ENCODE results near the gene UBASH3A.

UBASH3A gene

GRCh38 chr21:42411197-42411869, 7.6 kb downstream of the UBASH3A start:
- no peak for DNase-seq (ENCODE audit: low read depth in 3 of 3)

GRCh38 chr21:42411891-42412635, 8.4 kb downstream of the UBASH3A start:
- no peak for DNase-seq (ENCODE audit: low read depth in 3 of 3)

GRCh38 chr21:42412636-42412933, 8.9 kb downstream of the UBASH3A start:
- DNase-seq (ENCODE audit: low read depth in 3 of 3), result no peak

GRCh38 chr21:42413093-42413492, 9.4 kb downstream of the UBASH3A start:
- no peak for DNase-seq (ENCODE audit: low read depth in 3 of 3)

- peak in 1 of 3 experiments; percentile 59 for DNase-seq (ENCODE audit: low read depth in 3 of 3)
Observed at GRCh38 chr21:42413500-42413899, 9.8 kb downstream of the UBASH3A start.

- no peak for DNase-seq (ENCODE audit: low read depth in 3 of 3)
Observed at GRCh38 chr21:42414066-42414465, 10.4 kb downstream of the UBASH3A start.

GRCh38 chr21:42414553-42414927, 10.8 kb downstream of the UBASH3A start:
- no peak for DNase-seq (ENCODE audit: low read depth in 3 of 3)

GRCh38 chr21:42414928-42415769, 11.4 kb downstream of the UBASH3A start:
- peak; percentile 87 to 94 (median 94) for DNase-seq (ENCODE audit: low read depth in 3 of 3)

GRCh38 chr21:42417533-42417932, 13.8 kb downstream of the UBASH3A start:
- DNase-seq (ENCODE audit: low read depth in 3 of 3), result no peak

- no peak for DNase-seq (ENCODE audit: low read depth in 3 of 3)
Observed at GRCh38 chr21:42418886-42419285, 15.2 kb downstream of the UBASH3A start.

- no peak for DNase-seq (ENCODE audit: low read depth in 3 of 3)
Observed at GRCh38 chr21:42419845-42420244, 16.1 kb downstream of the UBASH3A start.

- no peak for DNase-seq (ENCODE audit: low read depth in 3 of 3)
Observed at GRCh38 chr21:42421018-42421793, 17.5 kb downstream of the UBASH3A start.

- no peak for DNase-seq (ENCODE audit: low read depth in 3 of 3)
Observed at GRCh38 chr21:42423197-42423675, 19.5 kb downstream of the UBASH3A start.

GRCh38 chr21:42423685-42424084, 20.0 kb downstream of the UBASH3A start:
- DNase-seq (ENCODE audit: low read depth in 3 of 3), result no peak

GRCh38 chr21:42424914-42425541, 21.3 kb downstream of the UBASH3A start:
- peak in 1 of 3 experiments; percentile 64 for DNase-seq (ENCODE audit: low read depth in 3 of 3)

GRCh38 chr21:42425591-42425990, 21.9 kb downstream of the UBASH3A start:
- no peak for DNase-seq (ENCODE audit: low read depth in 3 of 3)

GRCh38 chr21:42426424-42426823, 22.7 kb downstream of the UBASH3A start:
- DNase-seq (ENCODE audit: low read depth in 3 of 3), result no peak

- DNase-seq (ENCODE audit: low read depth in 3 of 3), result no peak
Observed at GRCh38 chr21:42426876-42427480, 23.3 kb downstream of the UBASH3A start.

GRCh38 chr21:42427809-42428419, 24.2 kb downstream of the UBASH3A start:
- DNase-seq (ENCODE audit: low read depth in 3 of 3), result no peak

- DNase-seq (ENCODE audit: low read depth in 3 of 3), result no peak
Observed at GRCh38 chr21:42429021-42429420, 25.3 kb downstream of the UBASH3A start.

Measured in stimulated activated CD4-positive, alpha-beta T cell treated with anti-CD3 and anti-CD28 coated beads, TNF-alpha, amount 100 ng/mL, for 24 hours (primary cell).